ENCODE measurements around the gene ZNF280B.
"Not testable (repeated sequence)": the region's sequence is repeated elsewhere in the genome, so short reads cannot be mapped to it uniquely, and the experiment has no call there.

- TF ChIP-seq FOXP2 (optimal IDR thresholded peaks at IDR 0.05; ENCODE audit: control extremely low read depth, extremely low read length, insufficient read depth); POLR2AphosphoS5 (IDR thresholded peaks at IDR 0.05; ENCODE audit: borderline replicate concordance, low read depth, low read length); EZH2 (IDR thresholded peaks at IDR 0.05): not testable (repeated sequence)
Observed at GRCh38 chr22:22509912-22510311, 1.4 kb upstream of the ZNF280B start.
